Activated T-cell treated with anti-CD3 and anti-CD28 coated beads, Interleukin-2, amount 50 U/mL, for 1 hour (primary cell): Measurements from ENCODE around the gene IRF2BP2.
"Not testable (repeated sequence)": the region's sequence is repeated elsewhere in the genome, so short reads cannot be mapped to it uniquely, and the experiment has no call there.

Experiments
- DNase-seq: peaks from one replicate; pipeline ENCODE4 v3.0.0-alpha.2; 2020

The IRF2BP2 gene

GRCh38 chr1:234610061-234610665, at the start of gene IRF2BP2:
TSS of gene IRF2BP2 (minus strand) at chr1:234610178. CDS start at chr1:234609494, 684 bp downstream.
- DNase-seq: peak; percentile 90

- no peak for DNase-seq
Observed at GRCh38 chr1:234659538-234659937, 49.6 kb upstream of the IRF2BP2 start.

- no peak for DNase-seq
Observed at GRCh38 chr1:234658138-234658537, 48.2 kb upstream of the IRF2BP2 start.

- no peak for DNase-seq
Observed at GRCh38 chr1:234656944-234657654, 47.1 kb upstream of the IRF2BP2 start.

GRCh38 chr1:234656070-234656895, 46.3 kb upstream of the IRF2BP2 start:
- no peak for DNase-seq

- DNase-seq: no peak
Observed at GRCh38 chr1:234655328-234656069, 45.5 kb upstream of the IRF2BP2 start.

- DNase-seq: no peak
Observed at GRCh38 chr1:234654002-234654733, 44.2 kb upstream of the IRF2BP2 start.

- DNase-seq: no peak
Observed at GRCh38 chr1:234649432-234650081, 39.6 kb upstream of the IRF2BP2 start.

- DNase-seq: no peak
Observed at GRCh38 chr1:234647758-234648157, 37.8 kb upstream of the IRF2BP2 start.

GRCh38 chr1:234647245-234647644, 37.3 kb upstream of the IRF2BP2 start:
- no peak for DNase-seq

- no peak for DNase-seq
Observed at GRCh38 chr1:234645964-234646363, 36.0 kb upstream of the IRF2BP2 start.

- DNase-seq: no peak
Observed at GRCh38 chr1:234645474-234645953, 35.5 kb upstream of the IRF2BP2 start.

GRCh38 chr1:234644928-234645327, 35.0 kb upstream of the IRF2BP2 start:
- DNase-seq: no peak

GRCh38 chr1:234643850-234644134, 33.8 kb upstream of the IRF2BP2 start:
- DNase-seq: no peak

GRCh38 chr1:234643111-234643849, 33.3 kb upstream of the IRF2BP2 start:
- no peak for DNase-seq

GRCh38 chr1:234642428-234642827, 32.5 kb upstream of the IRF2BP2 start:
- DNase-seq: no peak

- DNase-seq: no peak
Observed at GRCh38 chr1:234639961-234640360, 30.0 kb upstream of the IRF2BP2 start.

GRCh38 chr1:234638832-234639799, 29.1 kb upstream of the IRF2BP2 start:
- no peak for DNase-seq

GRCh38 chr1:234634922-234635321, 24.9 kb upstream of the IRF2BP2 start:
- not testable (repeated sequence) for DNase-seq

GRCh38 chr1:234634387-234634786, 24.4 kb upstream of the IRF2BP2 start:
- DNase-seq: no peak
